A549 (cell line): ENCODE measurements around the gene CNTN5. TPM values are rescaled to one million over a fixed set of nuclear protein-coding genes. Genes with fewer than 3 reads are reported as not detected.

Experiments used
- ATAC-seq, 2 experiments: fragments of 200-7000 bp in 1 of 2; fragments of >200 bp in 1 of 2; cut with Nextera tagmentation in 1 of 2; cut with Tn5 transposase in 1 of 2; 3 replicates each; pipeline versions ENCODE4 v1.8.0 to v1.9.1; 2018 to 2020; ENCODE audit warnings: mild to moderate bottlenecking in 1 of 2, moderate library complexity in 1 of 2
- CTCF ChIA-PET: fragments of 300-600 bp; sonication (Branson Sonifier 250); formaldehyde crosslinking; extraction: SDS; loops from one replicate; lab custom pipeline; 2021; ENCODE audit warnings: antibody characterized with exemption, inconsistent platforms; lab: Yijun Ruan, JAX
- POLR2A ChIA-PET: fragments of 350-600 bp; formaldehyde crosslinking; extraction: SDS; loops from one replicate; lab custom pipeline; 2021; ENCODE audit warnings: antibody characterized with exemption, inconsistent platforms; lab: Yijun Ruan, JAX
- DNase-seq, 2 experiments: peaks; one replicate each; pipeline versions ENCODE4 v3.0.0 to v3.0.0-alpha.2; 2011 to 2016; ENCODE audit warnings: low read depth in 1 of 2, low spot score in 1 of 2
- FAIRE-seq: peaks from 2 replicates; lab custom pipeline; 2011; peaks lifted over from hg19 to GRCh38; lab: Jason Lieb, UNC
- H3K27ac ChIP-seq, 2 experiments: fragments of >200 bp; sonication (Bioruptor Twin); formaldehyde crosslinking; 3 replicates each; pipeline ENCODE4 v1.5.1; 2016 to 2017
- H3K4me1 ChIP-seq: fragments of >200 bp; sonication (Bioruptor Twin); formaldehyde crosslinking; 3 replicates; pipeline ENCODE4 v1.6.1; 2016
- H3K4me2 ChIP-seq: fragments of >200 bp; sonication (Bioruptor Twin); formaldehyde crosslinking; 3 replicates; pipeline ENCODE4 v1.6.1; 2016
- H3K4me3 ChIP-seq: fragments of >200 bp; sonication (Bioruptor Twin); formaldehyde crosslinking; 3 replicates; pipeline ENCODE4 v1.5.1; 2016
- H3K9me3 ChIP-seq: fragments of >200 bp; sonication (Bioruptor Twin); formaldehyde crosslinking; 3 replicates; pipeline ENCODE4 v1.6.1; 2016
- ATOH8 ChIP-seq: fragments of 250-450 bp; sonication (Bioruptor Pico); IDR thresholded peaks from 2 replicates; pipeline ENCODE4 v1.5.0; 2020; ENCODE audit warnings: low read depth, mild to moderate bottlenecking, moderate library complexity
- BCL3 ChIP-seq: fragments of >200 bp; sonication (Bioruptor Twin); formaldehyde crosslinking; IDR thresholded peaks from 3 replicates; pipeline ENCODE4 v1.6.1; 2016
- CBX8 ChIP-seq: fragments of 200-600 bp; sonication (generic); IDR thresholded peaks from 2 replicates; pipeline ENCODE4 v1.6.1; 2016
- CHD2 ChIP-seq: fragments of 150-350 bp; IDR thresholded peaks from 2 replicates; pipeline ENCODE4 v1.6.1; 2014; ENCODE audit warnings: low read length; ENCODE audit not compliant: partially characterized antibody
- CTCF ChIP-seq: fragments of >200 bp; sonication (Bioruptor Twin); formaldehyde crosslinking; IDR thresholded peaks from 3 replicates; pipeline ENCODE4 v1.5.1; 2016
- E2F6 ChIP-seq: IDR thresholded peaks from 2 replicates; pipeline ENCODE4 v1.6.1; 2012; ENCODE audit warnings: low read depth, borderline replicate concordance
- EHF ChIP-seq: fragments of 250-450 bp; sonication (Bioruptor Pico); IDR thresholded peaks from 2 replicates; pipeline ENCODE4 v1.5.0; 2020; ENCODE audit warnings: mild to moderate bottlenecking
- ESRRA ChIP-seq: fragments of 150-350 bp; IDR thresholded peaks from 2 replicates; pipeline ENCODE4 v1.6.1; 2014; ENCODE audit warnings: mild to moderate bottlenecking, low read length, borderline replicate concordance
- FOSB ChIP-seq: fragments of 250-450 bp; sonication (Bioruptor Pico); IDR thresholded peaks from 2 replicates; pipeline ENCODE4 v1.5.0; 2020; ENCODE audit warnings: mild to moderate bottlenecking, moderate library complexity
- FOXS1 ChIP-seq: fragments of 250-450 bp; sonication (Bioruptor Pico); IDR thresholded peaks from 2 replicates; pipeline ENCODE4 v1.5.0; 2020; ENCODE audit warnings: mild to moderate bottlenecking, moderate library complexity
- GATA3 ChIP-seq: IDR thresholded peaks from 2 replicates; pipeline ENCODE4 v1.6.1; 2012; ENCODE audit warnings: borderline replicate concordance
- HDAC2 ChIP-seq: fragments of 200-600 bp; sonication (generic); IDR thresholded peaks from 2 replicates; pipeline ENCODE4 v1.6.1; 2016
- HES2 ChIP-seq: fragments of >200 bp; sonication (Bioruptor Twin); formaldehyde crosslinking; IDR thresholded peaks from 2 replicates; pipeline ENCODE4 v1.6.1; 2016
- HEYL ChIP-seq: fragments of 250-450 bp; sonication (Bioruptor Pico); IDR thresholded peaks from 2 replicates; pipeline ENCODE4 v1.8.0; 2021; ENCODE audit warnings: mild to moderate bottlenecking, moderate library complexity
- HOXA7 ChIP-seq: fragments of 250-450 bp; sonication (Bioruptor Pico); IDR thresholded peaks from 2 replicates; pipeline ENCODE4 v1.5.0; 2020; ENCODE audit warnings: mild to moderate bottlenecking, moderate library complexity
- HOXB5 ChIP-seq: fragments of 250-450 bp; sonication (Bioruptor Pico); IDR thresholded peaks from 2 replicates; pipeline ENCODE4 v1.5.0; 2020; ENCODE audit warnings: mild to moderate bottlenecking, moderate library complexity
- JUNB ChIP-seq: fragments of >200 bp; sonication (Bioruptor Twin); formaldehyde crosslinking; IDR thresholded peaks from 2 replicates; pipeline ENCODE4 v1.6.1; 2016
- MAFK ChIP-seq: fragments of 450-650 bp; IDR thresholded peaks from 2 replicates; pipeline ENCODE4 v1.6.1; 2014; ENCODE audit not compliant: partially characterized antibody
- MAZ ChIP-seq: fragments of 150-350 bp; IDR thresholded peaks from 2 replicates; pipeline ENCODE4 v1.6.1; 2014; ENCODE audit warnings: antibody characterized with exemption, low read depth, low read length, borderline replicate concordance
- MYC ChIP-seq: IDR thresholded peaks from 2 replicates; pipeline ENCODE4 v1.6.1; 2012; ENCODE audit warnings: mild to moderate bottlenecking, inconsistent platforms, low read length, improper control_type of control experiment, borderline replicate concordance
- NFE2L2 ChIP-seq: fragments of 150-350 bp; conservative IDR thresholded peaks from 2 replicates; pipeline ENCODE4 v1.6.1; 2014; ENCODE audit warnings: low read length
- NPAS2 ChIP-seq: fragments of 250-450 bp; sonication (Bioruptor Pico); IDR thresholded peaks from 2 replicates; pipeline ENCODE4 v1.8.0; 2022; ENCODE audit warnings: mild to moderate bottlenecking, moderate library complexity, borderline replicate concordance
- POLR2A ChIP-seq: IDR thresholded peaks from 2 replicates; pipeline ENCODE4 v1.6.1; 2012; ENCODE audit warnings: mild to moderate bottlenecking, low read length
- RARB ChIP-seq: fragments of 250-450 bp; sonication (Bioruptor Pico); IDR thresholded peaks from 2 replicates; pipeline ENCODE4 v1.8.0; 2021; ENCODE audit warnings: mild to moderate bottlenecking, moderate library complexity
- REST ChIP-seq: fragments of 200-600 bp; sonication (generic); IDR thresholded peaks from 2 replicates; pipeline ENCODE4 v1.6.1; 2016; ENCODE audit warnings: antibody characterized with exemption, mild to moderate bottlenecking, moderate library complexity
- SREBF2 ChIP-seq: fragments of 450-650 bp; IDR thresholded peaks from 2 replicates; pipeline ENCODE4 v1.6.1; 2014; ENCODE audit warnings: mild to moderate bottlenecking, moderate library complexity
- ZC3H11A ChIP-seq: fragments of 450-650 bp; IDR thresholded peaks from 2 replicates; pipeline ENCODE4 v1.6.1; 2014; ENCODE audit warnings: antibody characterized with exemption, mild to moderate bottlenecking
- ZFP36 ChIP-seq: fragments of 450-650 bp; IDR thresholded peaks from 2 replicates; pipeline ENCODE4 v1.6.1; 2014; ENCODE audit warnings: borderline replicate concordance; ENCODE audit not compliant: partially characterized antibody
- ZSCAN20 ChIP-seq: fragments of 250-450 bp; sonication (Bioruptor Pico); IDR thresholded peaks from 2 replicates; pipeline ENCODE4 v1.8.0; 2022; ENCODE audit warnings: mild to moderate bottlenecking, moderate library complexity
- WGBS: methylation state at CpG from one replicate; pipeline ENCODE4 v1.1.6; 2017; ENCODE audit errors: missing lambda C conversion rate; 5-methylcytosine and 5-hydroxymethylcytosine counted together
- polyA plus RNA-seq, 4 experiments: library from polyadenylated mRNA; depleted of rRNA in 3 of 4; stranded (reverse); fragments of >200 nt; fragmentation: RNase III in 1 of 4; extraction: RNeasy Plus Mini Kit Qiagen cat#74134 plus additional on column Dnase treatment in 1 of 4; gene quantifications; 2 replicates in 3 of 4; 3 replicates in 1 of 4; pipeline ENCODE4 v1.2.3, GENCODE V29; 2011 to 2017

Gene CNTN5
- polyA plus RNA-seq, 2 of the 4 experiments (the other 2 are of a cell fraction), result 0.08 TPM; not detected in 1

GRCh38 chr11:99366546-99366945 lies 345.8 kb downstream of the CNTN5 start:
- no peak for TF ChIP-seq HOXB5 (CRISPR knock-in tag)
- TF ChIP-seq CBX8, result no peak
- TF ChIP-seq MAZ, result no peak
- FAIRE-seq, result no peak
- Histone ChIP-seq H3K9me3 (no peaks in the 10 kb centered on the region), H3K4me3 (no peak overlapping the region), H3K4me1 (0 out of 3 replicates have a peak, but pooled peaks cover 8% of the 10 kb centered on the region), H3K4me2 (no peak overlapping the region), H3K27ac (no peak overlapping the region)
- no peak for ATAC-seq
- DNase-seq, result no peak
- ChIA-PET CTCF (no interaction called here), POLR2A (no interaction called here)
- WGBS, result 77% methylated on average over 7 of the region's 7 CpGs

- no peak overlapping the region for H3K4me3 ChIP-seq
- H3K4me1 ChIP-seq, result 0 out of 3 replicates have a peak, but pooled peaks cover 8% of the 10 kb centered on the region
- H3K27ac ChIP-seq, result no peak overlapping the region
- no peak for TF ChIP-seq BCL3
- TF ChIP-seq NPAS2, result no peak
- TF ChIP-seq HOXA7, result no peak
- TF ChIP-seq MYC, result no peak
- TF ChIP-seq MAFK, result no peak
- TF ChIP-seq GATA3, result no peak
- no peak for TF ChIP-seq ZC3H11A
- no peak for TF ChIP-seq JUNB
- no peak for TF ChIP-seq HDAC2
- no peak for TF ChIP-seq FOXS1 (CRISPR knock-in tag)
- no peak for TF ChIP-seq E2F6
- no peak for TF ChIP-seq HES2
- no peak for TF ChIP-seq NFE2L2
- TF ChIP-seq FOSB (CRISPR knock-in tag), result no peak
- TF ChIP-seq CHD2, result no peak
- no peak for TF ChIP-seq CTCF
- no peak for TF ChIP-seq ZSCAN20 (CRISPR knock-in tag)
- no peak for TF ChIP-seq POLR2A
- no peak for TF ChIP-seq EHF
- DNase-seq (no peak), ATAC-seq (no peak), FAIRE-seq (no peak)
- no peaks in the 10 kb centered on the region for H3K9me3 ChIP-seq
- WGBS, result 85% methylated on average over 5 of the region's 5 CpGs
- POLR2A ChIA-PET, result no interaction called here
- CTCF ChIA-PET, result no interaction called here
- H3K4me2 ChIP-seq, result no peak overlapping the region
Observed at GRCh38 chr11:99368583-99368982, 347.8 kb downstream of the CNTN5 start.

GRCh38 chr11:99370549-99371216 lies 349.9 kb downstream of the CNTN5 start:
- 7% methylated on average over 4 of the region's 4 CpGs for WGBS
- Histone ChIP-seq H3K4me2 (peak overlapping the region; percentile 47), H3K9me3 (no peaks in the 10 kb centered on the region), H3K4me3 (no peak overlapping the region), H3K4me1 (0 out of 3 replicates have a peak, but pooled peaks cover 8% of the 10 kb centered on the region), H3K27ac (no peak overlapping the region)
- ChIA-PET CTCF (interaction anchor here (1.0 kb wide), 1 partner anchor 63 kb away, joined by 3 read pairs; no protein-coding TSS in a partner anchor), POLR2A (no interaction called here)
- ATAC-seq (peak in 1 of 2 experiments; percentile 50; a peak in 2 of 6 replicates), DNase-seq (peak in 1 of 2 experiments; percentile 9), FAIRE-seq (no peak)
- TF ChIP-seq RARB (CRISPR knock-in tag) (no peak), SREBF2 (no peak), REST (no peak), ZFP36 (no peak), ATOH8 (CRISPR knock-in tag) (no peak), HOXA7 (no peak), ESRRA (no peak), HEYL (CRISPR knock-in tag) (no peak)
